ENCODE data around the gene YBX1.

GRCh38 chr1:42703888-42704464 is 21.8 kb downstream of the YBX1 start:
- TF ChIP-seq CTCF (IDR thresholded peaks at IDR 0.05; ENCODE audit: low read length) (no peak), EZH2 (IDR thresholded peaks at IDR 0.05; ENCODE audit: borderline replicate concordance, low read length) (no peak)
